HCT116 (cell line): ENCODE measurements around the gene CALN1. TPM values are rescaled to one million over a fixed set of nuclear protein-coding genes. Genes with fewer than 3 reads are reported as not detected.

Experiments
- ATAC-seq: fragments of 200-7000 bp; cut with Tn5 transposase; 2 replicates; pipeline ENCODE4 v1.9.1; 2020; ENCODE audit warnings: mild to moderate bottlenecking, moderate library complexity
- BruUV-seq: library from RNA; stranded (reverse); fragments of 400-500 nt; replicated peaks from 2 replicates; lab custom pipeline; 2021; lab: Mats Ljungman, UMichigan
- CTCF ChIA-PET: fragments of 300-600 bp; sonication (Branson Sonifier 250); formaldehyde crosslinking; loops from one replicate; lab custom pipeline; 2021; ENCODE audit warnings: antibody characterized with exemption; lab: Charles Lee
- POLR2A ChIA-PET: fragments of 300-600, 350-600 bp; sonication (Branson Sonifier 250); formaldehyde crosslinking; loops from one replicate; lab custom pipeline; 2021; ENCODE audit warnings: antibody characterized with exemption; lab: Charles Lee
- RAD21 ChIA-PET, 2 experiments: fragments of 300-600 bp; sonication (Branson Sonifier 250); formaldehyde crosslinking; loops; one replicate each; lab custom pipeline; 2023; ENCODE audit warnings: low total read pairs in 2 of 2; ENCODE audit not compliant: uncharacterized antibody in 2 of 2, unreplicated experiment in 2 of 2, low non-redundant PET in 1 of 2; lab: Charles Lee
- DNase-seq: peaks from one replicate; pipeline ENCODE4 v3.0.0-alpha.2; 2010; ENCODE audit warnings: low read depth, low spot score
- H2AFZ ChIP-seq: fragments of 200-600 bp; shearing (Covaris generic), sonication (generic); 2 replicates; pipeline ENCODE4 v1.6.1; 2017; ENCODE audit warnings: low read depth, mixed run types, mixed read lengths, antibody characterized with exemption, low read length; ENCODE audit not compliant: poor library complexity, severe bottlenecking
- H3K27ac ChIP-seq: 2 replicates; pipeline ENCODE4 v1.5.1; 2012; ENCODE audit warnings: low read depth, low read length
- H3K27me3 ChIP-seq: fragments of 200-600 bp; sonication (generic); 2 replicates; pipeline ENCODE4 v1.6.1; 2016; ENCODE audit warnings: mixed run types, low read length, mixed read lengths; ENCODE audit not compliant: insufficient read depth
- H3K36me3 ChIP-seq, 2 experiments: fragments of 200-500 bp in 1 of 2; fragments of 200-600 bp in 1 of 2; sonication (Bioruptor generic) in 1 of 2; sonication (generic) in 1 of 2; 2 replicates each; pipeline versions ENCODE4 v1.5.1 to v1.6.1; 2014 to 2016; ENCODE audit warnings: low read length in 2 of 2, inconsistent platforms in 1 of 2, mixed read lengths in 1 of 2, mixed run types in 1 of 2; ENCODE audit not compliant: insufficient read depth in 2 of 2, control insufficient read depth in 1 of 2
- H3K4me1 ChIP-seq, 2 experiments: fragments of 200-600 bp in 1 of 2; sonication (generic) in 1 of 2; 2 replicates each; pipeline versions ENCODE4 v1.5.1 to v1.6.1; 2012 to 2017; ENCODE audit warnings: low read length in 2 of 2, inconsistent platforms in 1 of 2, mild to moderate bottlenecking in 1 of 2, mixed read lengths in 1 of 2, mixed run types in 1 of 2, moderate library complexity in 1 of 2; ENCODE audit not compliant: insufficient read depth in 2 of 2, control insufficient read depth in 1 of 2
- H3K4me2 ChIP-seq: fragments of 200-600 bp; sonication (generic); 2 replicates; pipeline ENCODE4 v1.6.1; 2017; ENCODE audit warnings: mixed run types, low read length, mixed read lengths
- H3K4me3 ChIP-seq, 2 experiments: fragments of 200-600 bp in 1 of 2; sonication (generic) in 1 of 2; replicated peaks in 1 of 2; 2 replicates each; pipeline ENCODE4 v1.5.1; 2011 to 2016; ENCODE audit warnings: low read length in 2 of 2, control low read depth in 1 of 2, low read depth in 1 of 2, mild to moderate bottlenecking in 1 of 2, mixed read lengths in 1 of 2, mixed run types in 1 of 2
- H3K79me2 ChIP-seq: fragments of 200-600 bp; sonication (generic); 2 replicates; pipeline ENCODE4 v1.6.1; 2017; ENCODE audit warnings: mild to moderate bottlenecking, mixed run types, low read length, moderate library complexity, mixed read lengths; ENCODE audit not compliant: insufficient read depth
- H3K9ac ChIP-seq: fragments of 200-600 bp; sonication (generic); 2 replicates; pipeline ENCODE4 v1.6.1; 2016; ENCODE audit warnings: low read length, mixed read lengths
- H3K9me2 ChIP-seq: fragments of 200-600 bp; sonication (generic), shearing (Covaris generic); 2 replicates; pipeline ENCODE4 v1.6.1; 2017; ENCODE audit warnings: mixed run types, mild to moderate bottlenecking, moderate library complexity; ENCODE audit not compliant: insufficient read depth
- H3K9me3 ChIP-seq, 2 experiments: fragments of 200-500 bp in 1 of 2; fragments of 200-600 bp in 1 of 2; sonication (Bioruptor generic) in 1 of 2; sonication (generic) in 1 of 2; 2 replicates each; pipeline ENCODE4 v1.6.1; 2014 to 2017; ENCODE audit warnings: low read length in 2 of 2, mixed read lengths in 2 of 2, inconsistent platforms in 1 of 2, low read depth in 1 of 2, mild to moderate bottlenecking in 1 of 2, mixed run types in 1 of 2, moderate library complexity in 1 of 2; ENCODE audit not compliant: control insufficient read depth in 1 of 2, insufficient read depth in 1 of 2
- H4K20me1 ChIP-seq: fragments of 200-600 bp; sonication (generic), shearing (Covaris generic); 2 replicates; pipeline ENCODE4 v1.6.1; 2017; ENCODE audit warnings: mixed run types, mild to moderate bottlenecking, moderate library complexity; ENCODE audit not compliant: insufficient read depth
- CBX3 ChIP-seq: IDR thresholded peaks from 2 replicates; pipeline ENCODE4 v1.6.1; 2012; ENCODE audit warnings: low read depth
- CEBPB ChIP-seq: IDR thresholded peaks from 2 replicates; pipeline ENCODE4 v1.6.1; 2012; ENCODE audit warnings: low read depth
- EGR1 ChIP-seq: IDR thresholded peaks from 2 replicates; pipeline ENCODE4 v1.6.1; 2012; ENCODE audit warnings: low read depth
- EZH2phosphoT487 ChIP-seq: fragments of 200-600 bp; IDR thresholded peaks from 2 replicates; pipeline ENCODE4 v1.6.1; 2018; ENCODE audit warnings: antibody characterized with exemption, borderline replicate concordance
- FOSL1 ChIP-seq: IDR thresholded peaks from 2 replicates; pipeline ENCODE4 v1.6.1; 2012; ENCODE audit warnings: low read depth
- JUND ChIP-seq: IDR thresholded peaks from 2 replicates; pipeline ENCODE4 v1.6.1; 2012
- POLR2A ChIP-seq: IDR thresholded peaks from 2 replicates; pipeline ENCODE4 v1.7.0; 2011; ENCODE audit warnings: borderline replicate concordance; ENCODE audit not compliant: insufficient read depth, insufficient read length; ENCODE audit errors: extremely low read depth
- POLR2AphosphoS5 ChIP-seq: IDR thresholded peaks from 2 replicates; pipeline ENCODE4 v1.6.1; 2011; ENCODE audit warnings: mild to moderate bottlenecking, low read depth, low read length, moderate library complexity
- RAD21 ChIP-seq: IDR thresholded peaks from 2 replicates; pipeline ENCODE4 v1.6.1; 2012; ENCODE audit warnings: low read depth, mild to moderate bottlenecking
- REST ChIP-seq: IDR thresholded peaks from 2 replicates; pipeline ENCODE4 v1.6.1; 2012; ENCODE audit warnings: low read depth
- SIN3A ChIP-seq: IDR thresholded peaks from 2 replicates; pipeline ENCODE4 v1.6.1; 2012; ENCODE audit warnings: low read depth
- SP1 ChIP-seq: IDR thresholded peaks from 2 replicates; pipeline ENCODE4 v1.6.1; 2012; ENCODE audit warnings: low read depth
- SRF ChIP-seq: IDR thresholded peaks from 2 replicates; pipeline ENCODE4 v1.6.1; 2012; ENCODE audit warnings: low read depth
- YY1 ChIP-seq: IDR thresholded peaks from 2 replicates; pipeline ENCODE4 v1.6.1; 2011; ENCODE audit warnings: low read length, low read depth, moderate library complexity, mild to moderate bottlenecking; ENCODE audit not compliant: insufficient replicate concordance; ENCODE audit errors: extremely low read depth
- ZBTB33 ChIP-seq: IDR thresholded peaks from 2 replicates; pipeline ENCODE4 v1.6.1; 2011; ENCODE audit warnings: mild to moderate bottlenecking, low read length, moderate library complexity; ENCODE audit not compliant: insufficient replicate concordance; ENCODE audit errors: extremely low read depth
- intact Hi-C: fragments of 100-400 bp; cut with micrococcal nuclease; formaldehyde crosslinking; loops from 2 replicates; pipeline ENCODE4 v1.10.0; 2022
- total RNA-seq: library from RNA; stranded (reverse); gene quantifications from one replicate; pipeline ENCODE4 v1.2.1, GENCODE V29; 2021; ENCODE audit not compliant: unreplicated experiment
- TF ChIP-seq, protein P1 (sequence below): IDR thresholded peaks from 2 replicates; pipeline ENCODE4 v1.6.1; 2012
- TF ChIP-seq, protein P2 (sequence below): IDR thresholded peaks from 2 replicates; pipeline ENCODE4 v1.6.1; 2012

Gene CALN1
- total RNA-seq, 1 experiment from 2014 or later, result 0.17 TPM

GRCh38 chr7:72308986-72309385 is 103.2 kb downstream of the CALN1 start:
- H2AFZ ChIP-seq, result no peak overlapping the region
- intact Hi-C loops, result no loop called here
- RAD21 ChIA-PET, result no interaction called here
- TF ChIP-seq SRF, result no peak
- TF ChIP-seq FOSL1, result no peak
- TF ChIP-seq, protein P1, sequence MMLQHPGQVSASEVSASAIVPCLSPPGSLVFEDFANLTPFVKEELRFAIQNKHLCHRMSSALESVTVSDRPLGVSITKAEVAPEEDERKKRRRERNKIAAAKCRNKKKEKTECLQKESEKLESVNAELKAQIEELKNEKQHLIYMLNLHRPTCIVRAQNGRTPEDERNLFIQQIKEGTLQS, result no peak
- no peak for TF ChIP-seq ZBTB33
- TF ChIP-seq EZH2phosphoT487, result no peak
- no peak for TF ChIP-seq YY1
- no peak for TF ChIP-seq POLR2AphosphoS5
- no peak for TF ChIP-seq EGR1
- no peak for TF ChIP-seq POLR2A
- no peak for TF ChIP-seq SP1
- TF ChIP-seq, protein P2, sequence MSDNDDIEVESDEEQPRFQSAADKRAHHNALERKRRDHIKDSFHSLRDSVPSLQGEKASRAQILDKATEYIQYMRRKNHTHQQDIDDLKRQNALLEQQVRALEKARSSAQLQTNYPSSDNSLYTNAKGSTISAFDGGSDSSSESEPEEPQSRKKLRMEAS, result no peak
- no peak for TF ChIP-seq JUND
- no peak for TF ChIP-seq CEBPB
- TF ChIP-seq RAD21, result no peak
- TF ChIP-seq REST, result no peak
- no peak for TF ChIP-seq SIN3A
- TF ChIP-seq CBX3, result no peak
- H3K4me3 ChIP-seq, result no peak overlapping the region
- no peaks in the 10 kb centered on the region for H3K79me2 ChIP-seq
- no peak overlapping the region for H3K9ac ChIP-seq
- H3K27me3 ChIP-seq, result peaks cover 10% of the 10 kb centered on the region; the same call in 1 of the 2 replicates
- H4K20me1 ChIP-seq, result no peaks in the 10 kb centered on the region
- H3K9me2 ChIP-seq, result no peaks in the 10 kb centered on the region
- H3K4me2 ChIP-seq, result no peak overlapping the region
- H3K9me3 ChIP-seq, result no peaks in the 10 kb centered on the region
- H3K27ac ChIP-seq, result no peak overlapping the region
- no peaks in the 10 kb centered on the region for H3K4me1 ChIP-seq
- no TSS peak for BruUV-seq
- ATAC-seq (no peak), DNase-seq (no peak)
- H3K36me3 ChIP-seq, result no peaks in the 10 kb centered on the region
- CTCF ChIA-PET, result no interaction called here
- POLR2A ChIA-PET, result no interaction called here
